ENCODE measurements around the gene ASB16.
"Not testable (repeated sequence)": the region's sequence is repeated elsewhere in the genome, so short reads cannot be mapped to it uniquely, and the experiment has no call there.

ASB16 gene

GRCh38 chr17:44144966-44145739, 25.4 kb upstream of the ASB16 start:
- Histone ChIP-seq H3K4me2 (ENCODE audit: insufficient read depth, low read length, poor library complexity, severe bottlenecking) (no peak overlapping the region), H3K79me1 (ENCODE audit: low read depth, low read length) (peaks cover 6% of the 10 kb centered on the region), H3K9me3 (replicated peaks in 1 of 2; ENCODE audit: control insufficient read depth in 2 of 2, insufficient read depth in 1 of 2, low read depth in 1 of 2, low read length in 2 of 2) (no peaks in the 10 kb centered on the region), H3K4me1 (ENCODE audit: control insufficient read depth in 2 of 2, insufficient read depth in 1 of 2, low read depth in 1 of 2, low read length in 2 of 2) (peaks cover 0 to 7% of the 10 kb centered on the region in 2 donors), H3K23ac (ENCODE audit: low read depth, low read length, poor library complexity) (no peak overlapping the region), H4K8ac (ENCODE audit: low read depth, low read length) (no peak overlapping the region), H2AK5ac (ENCODE audit: low read depth, low read length) (no peak overlapping the region), H3K9ac (ENCODE audit: low read depth, low read length, poor library complexity) (no peak overlapping the region), H2BK15ac (ENCODE audit: low read length) (no peak overlapping the region), H2BK120ac (ENCODE audit: low read depth, low read length) (no peak overlapping the region), H3K18ac (ENCODE audit: low read length) (no peak overlapping the region), H2BK5ac (ENCODE audit: low read length) (no peak overlapping the region), H2AFZ (ENCODE audit: low read length) (no peak overlapping the region), H3K27me3 (ENCODE audit: control insufficient read depth in 3 of 3, insufficient read depth in 3 of 3, low read depth in 1 of 3, low read length in 3 of 3) (no peaks in the 10 kb centered on the region), H3K4ac (ENCODE audit: low read length) (no peak overlapping the region), H2BK12ac (ENCODE audit: low read length) (no peak overlapping the region), H3K14ac (ENCODE audit: low read length) (no peak overlapping the region), H3K36me3 (replicated peaks in 1 of 2; ENCODE audit: control insufficient read depth in 2 of 2, insufficient read depth in 2 of 2, low read length in 2 of 2) (peaks cover 30 to 52% of the 10 kb centered on the region in 2 donors), H4K91ac (ENCODE audit: low read depth, low read length, poor library complexity) (no peak overlapping the region), H3K4me3 (ENCODE audit: low read length in 2 of 2) (no peak overlapping the region), H3K27ac (replicated peaks; ENCODE audit: low read length) (no peak overlapping the region)
- no peak for DNase-seq (ENCODE audit: low spot score)
- no CpG with 5 or more reads among the region's 7 CpGs for WGBS, 2 donors (ENCODE audit: extremely low coverage in 2 of 2, insufficient read length in 2 of 2, insufficient replicate concordance in 1 of 2)

- Histone ChIP-seq H2AK5ac (ENCODE audit: low read depth, low read length) (no peak overlapping the region), H3K14ac (ENCODE audit: low read length) (no peak overlapping the region), H3K4ac (ENCODE audit: low read length) (no peak overlapping the region), H3K27ac (replicated peaks; ENCODE audit: low read length) (no peak overlapping the region), H3K79me1 (ENCODE audit: low read depth, low read length) (peaks cover 6% of the 10 kb centered on the region), H2BK120ac (ENCODE audit: low read depth, low read length) (no peak overlapping the region), H3K27me3 (ENCODE audit: control insufficient read depth in 3 of 3, insufficient read depth in 3 of 3, low read depth in 1 of 3, low read length in 3 of 3) (no peaks in the 10 kb centered on the region), H2BK12ac (ENCODE audit: low read length) (no peak overlapping the region), H4K91ac (ENCODE audit: low read depth, low read length, poor library complexity) (no peak overlapping the region), H2AFZ (ENCODE audit: low read length) (no peak overlapping the region), H3K23ac (ENCODE audit: low read depth, low read length, poor library complexity) (no peak overlapping the region), H3K4me1 (ENCODE audit: control insufficient read depth in 2 of 2, insufficient read depth in 1 of 2, low read depth in 1 of 2, low read length in 2 of 2) (peaks cover 0 to 5% of the 10 kb centered on the region in 2 donors), H3K36me3 (replicated peaks in 1 of 2; ENCODE audit: control insufficient read depth in 2 of 2, insufficient read depth in 2 of 2, low read length in 2 of 2) (peaks cover 34 to 63% of the 10 kb centered on the region in 2 donors), H3K18ac (ENCODE audit: low read length) (no peak overlapping the region), H3K9me3 (replicated peaks in 1 of 2; ENCODE audit: control insufficient read depth in 2 of 2, insufficient read depth in 1 of 2, low read depth in 1 of 2, low read length in 2 of 2) (no peaks in the 10 kb centered on the region), H3K4me3 (ENCODE audit: low read length in 2 of 2) (no peak overlapping the region), H3K9ac (ENCODE audit: low read depth, low read length, poor library complexity) (no peak overlapping the region), H3K4me2 (ENCODE audit: insufficient read depth, low read length, poor library complexity, severe bottlenecking) (no peak overlapping the region), H2BK5ac (ENCODE audit: low read length) (no peak overlapping the region), H2BK15ac (ENCODE audit: low read length) (no peak overlapping the region), H4K8ac (ENCODE audit: low read depth, low read length) (no peak overlapping the region)
- DNase-seq (ENCODE audit: low spot score) = no peak
- WGBS, 2 donors (ENCODE audit: extremely low coverage in 2 of 2, insufficient read length in 2 of 2, insufficient replicate concordance in 1 of 2) = no CpG with 5 or more reads among the region's 2 CpGs
Observed at GRCh38 chr17:44146375-44147346, 23.8 kb upstream of the ASB16 start.

- H3K36me3 ChIP-seq (replicated peaks in 1 of 2; ENCODE audit: control insufficient read depth in 2 of 2, insufficient read depth in 2 of 2, low read length in 2 of 2) = peaks cover 39 to 72% of the 10 kb centered on the region in 2 donors
- H3K4ac ChIP-seq (ENCODE audit: low read length) = no peak overlapping the region
- H3K4me3 ChIP-seq (ENCODE audit: low read length in 2 of 2) = no peak overlapping the region
- H3K9ac ChIP-seq (ENCODE audit: low read depth, low read length, poor library complexity) = peak overlapping the region; percentile 66
- H3K23ac ChIP-seq (ENCODE audit: low read depth, low read length, poor library complexity) = peak overlapping the region; percentile 61
- H3K79me1 ChIP-seq (ENCODE audit: low read depth, low read length) = peaks cover 6% of the 10 kb centered on the region
- no peak overlapping the region for H2AFZ ChIP-seq (ENCODE audit: low read length)
- peaks cover 0 to 5% of the 10 kb centered on the region in 2 donors for H3K4me1 ChIP-seq (ENCODE audit: control insufficient read depth in 2 of 2, insufficient read depth in 1 of 2, low read depth in 1 of 2, low read length in 2 of 2)
- no peaks in the 10 kb centered on the region for H3K9me3 ChIP-seq (replicated peaks in 1 of 2; ENCODE audit: control insufficient read depth in 2 of 2, insufficient read depth in 1 of 2, low read depth in 1 of 2, low read length in 2 of 2)
- H3K27ac ChIP-seq (replicated peaks; ENCODE audit: low read length) = no peak overlapping the region
- no peak overlapping the region for H4K91ac ChIP-seq (ENCODE audit: low read depth, low read length, poor library complexity)
- no peak overlapping the region for H3K14ac ChIP-seq (ENCODE audit: low read length)
- DNase-seq (ENCODE audit: low spot score) = no peak
- H4K8ac ChIP-seq (ENCODE audit: low read depth, low read length) = no peak overlapping the region
- no peak overlapping the region for H2BK15ac ChIP-seq (ENCODE audit: low read length)
- no CpG with 5 or more reads among the region's 4 CpGs for WGBS, 2 donors (ENCODE audit: extremely low coverage in 2 of 2, insufficient read length in 2 of 2, insufficient replicate concordance in 1 of 2)
- no peak overlapping the region for H2AK5ac ChIP-seq (ENCODE audit: low read depth, low read length)
- no peak overlapping the region for H2BK5ac ChIP-seq (ENCODE audit: low read length)
- no peak overlapping the region for H2BK12ac ChIP-seq (ENCODE audit: low read length)
- H3K27me3 ChIP-seq (ENCODE audit: control insufficient read depth in 3 of 3, insufficient read depth in 3 of 3, low read depth in 1 of 3, low read length in 3 of 3) = no peaks in the 10 kb centered on the region
- H2BK120ac ChIP-seq (ENCODE audit: low read depth, low read length) = no peak overlapping the region
- H3K18ac ChIP-seq (ENCODE audit: low read length) = no peak overlapping the region
- H3K4me2 ChIP-seq (ENCODE audit: insufficient read depth, low read length, poor library complexity, severe bottlenecking) = no peak overlapping the region
Observed at GRCh38 chr17:44147812-44148211, 22.7 kb upstream of the ASB16 start.

GRCh38 chr17:44149066-44149465, 21.4 kb upstream of the ASB16 start:
- H4K91ac ChIP-seq (ENCODE audit: low read depth, low read length, poor library complexity); H3K9me3 ChIP-seq (replicated peaks in 1 of 2; ENCODE audit: control insufficient read depth in 2 of 2, insufficient read depth in 1 of 2, low read depth in 1 of 2, low read length in 2 of 2); H2BK120ac ChIP-seq (ENCODE audit: low read depth, low read length); H3K23ac ChIP-seq (ENCODE audit: low read depth, low read length, poor library complexity); H3K14ac ChIP-seq (ENCODE audit: low read length); DNase-seq (ENCODE audit: low spot score); H2AK5ac ChIP-seq (ENCODE audit: low read depth, low read length); H3K4ac ChIP-seq (ENCODE audit: low read length); H3K27ac ChIP-seq (replicated peaks; ENCODE audit: low read length); H3K27me3 ChIP-seq (ENCODE audit: control insufficient read depth in 3 of 3, insufficient read depth in 3 of 3, low read depth in 1 of 3, low read length in 3 of 3); H3K79me1 ChIP-seq (ENCODE audit: low read depth, low read length); H2BK15ac ChIP-seq (ENCODE audit: low read length); H3K9ac ChIP-seq (ENCODE audit: low read depth, low read length, poor library complexity); H4K8ac ChIP-seq (ENCODE audit: low read depth, low read length); H3K4me1 ChIP-seq (ENCODE audit: control insufficient read depth in 2 of 2, insufficient read depth in 1 of 2, low read depth in 1 of 2, low read length in 2 of 2); H3K4me2 ChIP-seq (ENCODE audit: insufficient read depth, low read length, poor library complexity, severe bottlenecking); H2AFZ ChIP-seq (ENCODE audit: low read length); H3K18ac ChIP-seq (ENCODE audit: low read length); H2BK12ac ChIP-seq (ENCODE audit: low read length); H2BK5ac ChIP-seq (ENCODE audit: low read length); H3K4me3 ChIP-seq (ENCODE audit: low read length in 2 of 2): not testable (repeated sequence)
- no CpG with 5 or more reads among the region's 3 CpGs for WGBS, 2 donors (ENCODE audit: extremely low coverage in 2 of 2, insufficient read length in 2 of 2, insufficient replicate concordance in 1 of 2)
- peaks cover 41 to 82% of the 10 kb centered on the region in 2 donors for H3K36me3 ChIP-seq (replicated peaks in 1 of 2; ENCODE audit: control insufficient read depth in 2 of 2, insufficient read depth in 2 of 2, low read length in 2 of 2)

All from neuronal stem cell (in vitro differentiated cells).